PC-9 (cell line): Measurements from ENCODE around the gene INTS1. TPM values are rescaled to one million over a fixed set of nuclear protein-coding genes. Genes with fewer than 3 reads are reported as not detected.

Source experiments
- BruUV-seq: library from RNA; stranded (reverse); fragments of 400-500 nt; replicated peaks from 2 replicates; lab custom pipeline; 2021; lab: Mats Ljungman, UMichigan
- CTCF ChIA-PET: fragments of 300-600 bp; sonication (Branson Sonifier 250); formaldehyde crosslinking; loops from one replicate; lab custom pipeline; 2022; ENCODE audit warnings: antibody characterized with exemption; lab: Charles Lee
- POLR2A ChIA-PET: fragments of 300-600 bp; sonication (Branson Sonifier 250); formaldehyde crosslinking; loops from one replicate; lab custom pipeline; 2022; ENCODE audit warnings: antibody characterized with exemption; ENCODE audit not compliant: unreplicated experiment; lab: Charles Lee
- DNase-seq, 2 experiments: peaks; one replicate each; pipeline versions ENCODE4 v3.0.0 to v3.0.0-alpha.2; 2015 to 2022; ENCODE audit warnings: mixed read lengths in 1 of 2
- H2AFZ ChIP-seq: fragments of 200-600 bp; sonication (generic); 2 replicates; pipeline ENCODE4 v1.8.1; 2017; ENCODE audit warnings: antibody characterized with exemption
- H3F3A ChIP-seq: fragments of 200-600 bp; sonication (generic); 2 replicates; pipeline ENCODE4 v1.8.1; 2017; ENCODE audit warnings: antibody characterized with exemption, mild to moderate bottlenecking, low read depth; ENCODE audit not compliant: insufficient read depth
- H3K27ac ChIP-seq: fragments of 200-600 bp; sonication (generic); 2 replicates; pipeline ENCODE4 v1.6.1; 2016; ENCODE audit warnings: mixed run types
- H3K27me3 ChIP-seq: fragments of 200-600 bp; sonication (generic); 2 replicates; pipeline ENCODE4 v1.6.1; 2016; ENCODE audit warnings: low read depth, mixed run types; ENCODE audit not compliant: insufficient read depth
- H3K36me3 ChIP-seq: fragments of 200-600 bp; sonication (generic); 2 replicates; pipeline ENCODE4 v1.6.1; 2016; ENCODE audit warnings: low read depth, mixed run types
- H3K4me1 ChIP-seq: fragments of 200-600 bp; sonication (generic); replicated peaks from 2 replicates; pipeline ENCODE4 v1.6.1; 2016; ENCODE audit warnings: mixed run types; ENCODE audit not compliant: insufficient read depth
- H3K4me2 ChIP-seq: fragments of 200-600 bp; sonication (generic); 2 replicates; pipeline ENCODE4 v1.6.1; 2017; ENCODE audit warnings: mixed run types
- H3K4me3 ChIP-seq: fragments of 200-600 bp; sonication (generic); 2 replicates; pipeline ENCODE4 v1.6.1; 2016; ENCODE audit warnings: mixed run types
- H3K79me2 ChIP-seq: fragments of 200-600 bp; sonication (generic); 2 replicates; pipeline ENCODE4 v1.6.1; 2017; ENCODE audit warnings: low read depth, mixed run types
- H3K9me2 ChIP-seq: fragments of 200-600 bp; sonication (generic); 2 replicates; pipeline ENCODE4 v1.8.1; 2017; ENCODE audit warnings: mild to moderate bottlenecking; ENCODE audit not compliant: insufficient read depth
- H3K9me3 ChIP-seq: fragments of 200-600 bp; sonication (generic); 2 replicates; pipeline ENCODE4 v1.8.1; 2016; ENCODE audit warnings: low read depth; ENCODE audit not compliant: insufficient read depth
- H4K20me1 ChIP-seq: fragments of 200-600 bp; sonication (generic); 2 replicates; pipeline ENCODE4 v1.8.1; 2017; ENCODE audit not compliant: insufficient read depth
- CTCF ChIP-seq: fragments of 200-600 bp; sonication (generic); conservative IDR thresholded peaks from 2 replicates; pipeline ENCODE4 v1.6.1; 2017; ENCODE audit warnings: mixed run types, antibody characterized with exemption, mild to moderate bottlenecking, moderate library complexity
- EZH2 ChIP-seq: fragments of 200-600 bp; sonication (generic); IDR thresholded peaks from 2 replicates; pipeline ENCODE4 v1.8.0; 2017; ENCODE audit warnings: antibody characterized with exemption, low read depth
- intact Hi-C: fragments of 100-400 bp; cut with micrococcal nuclease; formaldehyde crosslinking; loops from one replicate; pipeline ENCODE4 v1.10.0; 2022; ENCODE audit not compliant: unreplicated experiment
- total RNA-seq: library from RNA; stranded (reverse); gene quantifications from 2 replicates; pipeline ENCODE4 v1.2.3, GENCODE V29; 2021

INTS1 gene
- total RNA-seq, 1 experiment from 2014 or later = 124 TPM

GRCh38 chr7:1475991-1476390, 28.2 kb downstream of the INTS1 start:
- BruUV-seq = no TSS peak
- Histone ChIP-seq H3K36me3 (peaks cover 6% of the 10 kb centered on the region; the same call in 1 of the 2 replicates), H3K27me3 (no peaks in the 10 kb centered on the region), H2AFZ (no peak overlapping the region), H3K27ac (no peak overlapping the region), H3K79me2 (no peaks in the 10 kb centered on the region), H4K20me1 (peaks cover 16% of the 10 kb centered on the region; the same call in 1 of the 2 replicates), H3F3A (0 out of 2 replicates have a peak, but pooled peaks cover 11% of the 10 kb centered on the region), H3K4me1 (no peaks in the 10 kb centered on the region), H3K9me3 (no peaks in the 10 kb centered on the region), H3K9me2 (no peaks in the 10 kb centered on the region), H3K4me2 (no peak overlapping the region), H3K4me3 (no peak overlapping the region)
- CTCF ChIA-PET = no interaction called here
- TF ChIP-seq EZH2 = no peak
- TF ChIP-seq CTCF = no peak
- no peak for DNase-seq
- POLR2A ChIA-PET = no interaction called here
- intact Hi-C loops = loop anchor here (2.0 kb wide), 1 partner anchor 253 kb away; no protein-coding TSS in a partner anchor

GRCh38 chr7:1475393-1475792, 28.8 kb downstream of the INTS1 start:
- no peak overlapping the region for H3K4me2 ChIP-seq
- H3F3A ChIP-seq = 0 out of 2 replicates have a peak, but pooled peaks cover 11% of the 10 kb centered on the region
- CTCF ChIA-PET = no interaction called here
- DNase-seq = no peak
- H3K36me3 ChIP-seq = peaks cover 6% of the 10 kb centered on the region; the same call in 1 of the 2 replicates
- no peaks in the 10 kb centered on the region for H3K27me3 ChIP-seq
- TF ChIP-seq CTCF (no peak), EZH2 (no peak)
- peaks cover 16% of the 10 kb centered on the region; the same call in 1 of the 2 replicates for H4K20me1 ChIP-seq
- H3K4me1 ChIP-seq = no peaks in the 10 kb centered on the region
- H3K9me3 ChIP-seq = no peaks in the 10 kb centered on the region
- no peak overlapping the region for H2AFZ ChIP-seq
- POLR2A ChIA-PET = no interaction called here
- H3K4me3 ChIP-seq = no peak overlapping the region
- intact Hi-C loops = loop anchor here (2.0 kb wide), 1 partner anchor 253 kb away; no protein-coding TSS in a partner anchor
- H3K27ac ChIP-seq = no peak overlapping the region
- no TSS peak for BruUV-seq
- no peaks in the 10 kb centered on the region for H3K9me2 ChIP-seq
- H3K79me2 ChIP-seq = no peaks in the 10 kb centered on the region

- no peak overlapping the region for H3K27ac ChIP-seq
- H3K4me3 ChIP-seq = no peak overlapping the region
- DNase-seq = no peak
- ChIA-PET CTCF (interaction anchor here (0.6 to 1.0 kb wide), 5 partner anchors 62 to 388 kb away, joined by 3 to 13 read pairs (median 4); partner anchors contain the start of gene TMEM184A), POLR2A (no interaction called here)
- no peak overlapping the region for H3K4me2 ChIP-seq
- TF ChIP-seq CTCF (no peak), EZH2 (no peak)
- no peaks in the 10 kb centered on the region for H3K9me3 ChIP-seq
- H3K4me1 ChIP-seq = no peaks in the 10 kb centered on the region
- no peak overlapping the region for H2AFZ ChIP-seq
- no peaks in the 10 kb centered on the region for H3K79me2 ChIP-seq
- intact Hi-C loops = loop anchor here (1.0 to 2.0 kb wide), 4 partner anchors 42 to 481 kb away; no protein-coding TSS in a partner anchor
- BruUV-seq = no TSS peak
- peaks cover 16% of the 10 kb centered on the region; the same call in 1 of the 2 replicates for H4K20me1 ChIP-seq
- no peaks in the 10 kb centered on the region for H3K27me3 ChIP-seq
- H3K9me2 ChIP-seq = no peaks in the 10 kb centered on the region
- H3F3A ChIP-seq = 0 out of 2 replicates have a peak, but pooled peaks cover 11% of the 10 kb centered on the region
- peaks cover 6% of the 10 kb centered on the region; the same call in 1 of the 2 replicates for H3K36me3 ChIP-seq
Measured at GRCh38 chr7:1474736-1475135, 29.5 kb downstream of the INTS1 start.
